GM12878 (cell line): ENCODE data around the gene SCUBE2. TPM values are rescaled to one million over a fixed set of nuclear protein-coding genes. Genes with fewer than 3 reads are reported as not detected.

Source experiments
- ATF7 ChIP-seq: fragments of 450-650 bp; IDR thresholded peaks from 2 replicates; pipeline ENCODE4 v1.6.1; 2016; ENCODE audit warnings: low read depth, mild to moderate bottlenecking
- CREM ChIP-seq: IDR thresholded peaks from 2 replicates; pipeline ENCODE4 v1.6.1; 2014; ENCODE audit warnings: antibody characterized with exemption, low read depth
- FOXM1 ChIP-seq: IDR thresholded peaks from 2 replicates; pipeline ENCODE4 v1.6.1; 2012; ENCODE audit warnings: low read depth, mild to moderate bottlenecking, inconsistent platforms, low read length, moderate library complexity
- MTA2 ChIP-seq: fragments of 450-650 bp; IDR thresholded peaks from 2 replicates; pipeline ENCODE4 v1.6.1; 2016; ENCODE audit warnings: low read depth, mild to moderate bottlenecking, moderate library complexity
- NFXL1 ChIP-seq: fragments of 450-650 bp; IDR thresholded peaks from 2 replicates; pipeline ENCODE4 v1.6.1; 2017; ENCODE audit warnings: antibody characterized with exemption, mild to moderate bottlenecking, borderline replicate concordance
- PAX8 ChIP-seq: fragments of 450-650 bp; IDR thresholded peaks from 2 replicates; pipeline ENCODE4 v1.6.1; 2017; ENCODE audit warnings: mild to moderate bottlenecking, moderate library complexity
- RUNX3 ChIP-seq: IDR thresholded peaks from 2 replicates; pipeline ENCODE4 v1.6.1; 2012; ENCODE audit warnings: low read length, inconsistent platforms
- SP1 ChIP-seq: IDR thresholded peaks from one replicate; pipeline ENCODE4 v1.6.1; 2011; ENCODE audit warnings: low read depth, low read length
- SUPT20H ChIP-seq: IDR thresholded peaks from 2 replicates; pipeline ENCODE4 v1.6.1; 2011; ENCODE audit warnings: low read depth, mild to moderate bottlenecking, low read length, moderate library complexity, borderline replicate concordance; ENCODE audit not compliant: control insufficient read depth
- ZSCAN29 ChIP-seq: fragments of 450-650 bp; IDR thresholded peaks from 2 replicates; pipeline ENCODE4 v1.6.1; 2017; ENCODE audit warnings: mild to moderate bottlenecking, moderate library complexity
- polyA plus RNA-seq, 11 experiments: library from polyadenylated mRNA; depleted of rRNA in 4 of 11; unstranded in 6 of 11; stranded (reverse) in 5 of 11; fragments of >200 nt; fragmentation: Nextera tagmentation in 4 of 11; fragmentation: Illumina TruSeq in 1 of 11; extraction: Ambion mirVana in 4 of 11; extraction: Trizol in 1 of 11; gene quantifications; 1 replicate in 1 of 11; 2 replicates in 10 of 11; pipeline versions ENCODE4 v1.2.1 to v1.2.3, GENCODE V29; 2011 to 2016; ENCODE audit warnings: inconsistent platforms in 2 of 11, missing spikeins in 2 of 11, low read depth in 1 of 11
- total RNA-seq, 4 experiments: library from RNA; depleted of rRNA in 3 of 4; stranded (reverse); fragments of >200 nt in 3 of 4; fragmentation: Illumina TruSeq in 1 of 4; extraction: Trizol in 1 of 4; gene quantifications; 2 replicates each; pipeline versions ENCODE4 v1.2.1 to v1.2.3, GENCODE V29; 2013 to 2021
- TF ChIP-seq, protein P1 (sequence below): IDR thresholded peaks from 2 replicates; pipeline ENCODE4 v1.6.1; 2012; ENCODE audit warnings: low read depth, low read length, improper control_type of control experiment
- TF ChIP-seq, protein P2 (sequence below): fragments of 450-650 bp; IDR thresholded peaks from 2 replicates; pipeline ENCODE4 v1.6.1; 2018; ENCODE audit warnings: borderline replicate concordance, mild to moderate bottlenecking; ENCODE audit not compliant: partially characterized antibody
- TF ChIP-seq, protein P3 (sequence below): IDR thresholded peaks from 2 replicates; pipeline ENCODE4 v1.6.1; 2011; ENCODE audit warnings: low read depth, mild to moderate bottlenecking, low read length, moderate library complexity, borderline replicate concordance; ENCODE audit errors: extremely low read depth
- TF ChIP-seq, protein P4 (sequence below): fragments of 450-650 bp; IDR thresholded peaks from 2 replicates; pipeline ENCODE4 v1.6.1; 2017; ENCODE audit warnings: mild to moderate bottlenecking
- TF ChIP-seq, protein P5 (sequence below): fragments of 450-650 bp; formaldehyde crosslinking; IDR thresholded peaks from 2 replicates; pipeline ENCODE4 v1.5.0; 2022; ENCODE audit warnings: mild to moderate bottlenecking, missing genetic modification characterization
- TF ChIP-seq, protein P6 (sequence below): fragments of 450-650 bp; IDR thresholded peaks from 2 replicates; pipeline ENCODE4 v1.6.1; 2016; ENCODE audit warnings: mild to moderate bottlenecking
- TF ChIP-seq, protein P7 (sequence below): IDR thresholded peaks from 2 replicates; pipeline ENCODE4 v1.6.1; 2011; ENCODE audit warnings: low read depth, low read length, improper control_type of control experiment, borderline replicate concordance

Gene SCUBE2
- total and polyA plus RNA-seq, 10 of the 15 experiments (the other 5 are each of a cell fraction or from before 2014, with no cell fraction given) = 0.12 to 0.56 (median 0.31) TPM; not detected in 2

DNA sequence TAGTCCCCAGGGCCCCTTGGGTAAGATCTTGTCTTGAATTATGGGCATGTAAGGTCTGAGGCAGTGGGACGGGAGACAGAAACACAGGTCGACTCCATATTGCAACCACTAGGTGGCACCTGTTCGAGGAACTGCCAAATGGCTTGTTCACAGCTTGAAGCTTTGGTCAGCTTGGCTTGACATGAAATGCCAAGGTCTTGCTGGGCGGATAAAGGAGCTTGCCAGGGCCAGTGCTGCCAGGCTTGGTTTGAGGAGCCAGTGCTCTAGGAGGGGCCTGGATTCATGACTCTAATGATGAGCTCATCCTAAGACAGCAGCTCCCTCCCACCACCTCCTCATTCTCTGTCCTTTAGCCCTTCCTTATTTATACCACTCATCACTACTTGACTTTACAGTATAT, 75.7 kb downstream of the SCUBE2 start (continued):
- TF ChIP-seq, protein P1, sequence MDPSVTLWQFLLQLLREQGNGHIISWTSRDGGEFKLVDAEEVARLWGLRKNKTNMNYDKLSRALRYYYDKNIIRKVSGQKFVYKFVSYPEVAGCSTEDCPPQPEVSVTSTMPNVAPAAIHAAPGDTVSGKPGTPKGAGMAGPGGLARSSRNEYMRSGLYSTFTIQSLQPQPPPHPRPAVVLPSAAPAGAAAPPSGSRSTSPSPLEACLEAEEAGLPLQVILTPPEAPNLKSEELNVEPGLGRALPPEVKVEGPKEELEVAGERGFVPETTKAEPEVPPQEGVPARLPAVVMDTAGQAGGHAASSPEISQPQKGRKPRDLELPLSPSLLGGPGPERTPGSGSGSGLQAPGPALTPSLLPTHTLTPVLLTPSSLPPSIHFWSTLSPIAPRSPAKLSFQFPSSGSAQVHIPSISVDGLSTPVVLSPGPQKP = no peak
- no peak for TF ChIP-seq CREM
- TF ChIP-seq NFXL1 = no peak
- TF ChIP-seq ATF7 = no peak
- TF ChIP-seq MTA2 = no peak
- TF ChIP-seq, protein P2, sequence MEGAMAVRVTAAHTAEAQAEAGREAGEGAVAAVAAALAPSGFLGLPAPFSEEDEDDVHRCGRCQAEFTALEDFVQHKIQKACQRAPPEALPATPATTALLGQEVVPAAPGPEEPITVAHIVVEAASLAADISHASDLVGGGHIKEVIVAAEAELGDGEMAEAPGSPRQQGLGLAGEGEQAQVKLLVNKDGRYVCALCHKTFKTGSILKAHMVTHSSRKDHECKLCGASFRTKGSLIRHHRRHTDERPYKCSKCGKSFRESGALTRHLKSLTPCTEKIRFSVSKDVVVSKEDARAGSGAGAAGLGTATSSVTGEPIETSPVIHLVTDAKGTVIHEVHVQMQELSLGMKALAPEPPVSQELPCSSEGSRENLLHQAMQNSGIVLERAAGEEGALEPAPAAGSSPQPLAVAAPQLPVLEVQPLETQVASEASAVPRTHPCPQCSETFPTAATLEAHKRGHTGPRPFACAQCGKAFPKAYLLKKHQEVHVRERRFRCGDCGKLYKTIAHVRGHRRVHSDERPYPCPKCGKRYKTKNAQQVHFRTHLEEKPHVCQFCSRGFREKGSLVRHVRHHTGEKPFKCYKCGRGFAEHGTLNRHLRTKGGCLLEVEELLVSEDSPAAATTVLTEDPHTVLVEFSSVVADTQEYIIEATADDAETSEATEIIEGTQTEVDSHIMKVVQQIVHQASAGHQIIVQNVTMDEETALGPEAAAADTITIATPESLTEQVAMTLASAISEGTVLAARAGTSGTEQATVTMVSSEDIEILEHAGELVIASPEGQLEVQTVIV = no peak
- TF ChIP-seq ZSCAN29 = no peak
- TF ChIP-seq RUNX3 = no peak
- TF ChIP-seq PAX8 = no peak
- no peak for TF ChIP-seq FOXM1
- TF ChIP-seq, protein P3, sequence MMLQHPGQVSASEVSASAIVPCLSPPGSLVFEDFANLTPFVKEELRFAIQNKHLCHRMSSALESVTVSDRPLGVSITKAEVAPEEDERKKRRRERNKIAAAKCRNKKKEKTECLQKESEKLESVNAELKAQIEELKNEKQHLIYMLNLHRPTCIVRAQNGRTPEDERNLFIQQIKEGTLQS = no peak
- TF ChIP-seq, protein P4, sequence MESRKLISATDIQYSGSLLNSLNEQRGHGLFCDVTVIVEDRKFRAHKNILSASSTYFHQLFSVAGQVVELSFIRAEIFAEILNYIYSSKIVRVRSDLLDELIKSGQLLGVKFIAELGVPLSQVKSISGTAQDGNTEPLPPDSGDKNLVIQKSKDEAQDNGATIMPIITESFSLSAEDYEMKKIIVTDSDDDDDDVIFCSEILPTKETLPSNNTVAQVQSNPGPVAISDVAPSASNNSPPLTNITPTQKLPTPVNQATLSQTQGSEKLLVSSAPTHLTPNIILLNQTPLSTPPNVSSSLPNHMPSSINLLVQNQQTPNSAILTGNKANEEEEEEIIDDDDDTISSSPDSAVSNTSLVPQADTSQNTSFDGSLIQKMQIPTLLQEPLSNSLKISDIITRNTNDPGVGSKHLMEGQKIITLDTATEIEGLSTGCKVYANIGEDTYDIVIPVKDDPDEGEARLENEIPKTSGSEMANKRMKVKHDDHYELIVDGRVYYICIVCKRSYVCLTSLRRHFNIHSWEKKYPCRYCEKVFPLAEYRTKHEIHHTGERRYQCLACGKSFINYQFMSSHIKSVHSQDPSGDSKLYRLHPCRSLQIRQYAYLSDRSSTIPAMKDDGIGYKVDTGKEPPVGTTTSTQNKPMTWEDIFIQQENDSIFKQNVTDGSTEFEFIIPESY = no peak
- TF ChIP-seq, protein P5, sequence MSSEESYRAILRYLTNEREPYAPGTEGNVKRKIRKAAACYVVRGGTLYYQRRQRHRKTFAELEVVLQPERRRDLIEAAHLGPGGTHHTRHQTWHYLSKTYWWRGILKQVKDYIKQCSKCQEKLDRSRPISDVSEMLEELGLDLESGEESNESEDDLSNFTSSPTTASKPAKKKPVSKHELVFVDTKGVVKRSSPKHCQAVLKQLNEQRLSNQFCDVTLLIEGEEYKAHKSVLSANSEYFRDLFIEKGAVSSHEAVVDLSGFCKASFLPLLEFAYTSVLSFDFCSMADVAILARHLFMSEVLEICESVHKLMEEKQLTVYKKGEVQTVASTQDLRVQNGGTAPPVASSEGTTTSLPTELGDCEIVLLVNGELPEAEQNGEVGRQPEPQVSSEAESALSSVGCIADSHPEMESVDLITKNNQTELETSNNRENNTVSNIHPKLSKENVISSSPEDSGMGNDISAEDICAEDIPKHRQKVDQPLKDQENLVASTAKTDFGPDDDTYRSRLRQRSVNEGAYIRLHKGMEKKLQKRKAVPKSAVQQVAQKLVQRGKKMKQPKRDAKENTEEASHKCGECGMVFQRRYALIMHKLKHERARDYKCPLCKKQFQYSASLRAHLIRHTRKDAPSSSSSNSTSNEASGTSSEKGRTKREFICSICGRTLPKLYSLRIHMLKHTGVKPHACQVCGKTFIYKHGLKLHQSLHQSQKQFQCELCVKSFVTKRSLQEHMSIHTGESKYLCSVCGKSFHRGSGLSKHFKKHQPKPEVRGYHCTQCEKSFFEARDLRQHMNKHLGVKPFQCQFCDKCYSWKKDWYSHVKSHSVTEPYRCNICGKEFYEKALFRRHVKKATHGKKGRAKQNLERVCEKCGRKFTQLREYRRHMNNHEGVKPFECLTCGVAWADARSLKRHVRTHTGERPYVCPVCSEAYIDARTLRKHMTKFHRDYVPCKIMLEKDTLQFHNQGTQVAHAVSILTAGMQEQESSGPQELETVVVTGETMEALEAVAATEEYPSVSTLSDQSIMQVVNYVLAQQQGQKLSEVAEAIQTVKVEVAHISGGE (CRISPR knock-in tag) = no peak
- TF ChIP-seq SUPT20H = no peak
- TF ChIP-seq SP1 = no peak
- TF ChIP-seq, protein P6, sequence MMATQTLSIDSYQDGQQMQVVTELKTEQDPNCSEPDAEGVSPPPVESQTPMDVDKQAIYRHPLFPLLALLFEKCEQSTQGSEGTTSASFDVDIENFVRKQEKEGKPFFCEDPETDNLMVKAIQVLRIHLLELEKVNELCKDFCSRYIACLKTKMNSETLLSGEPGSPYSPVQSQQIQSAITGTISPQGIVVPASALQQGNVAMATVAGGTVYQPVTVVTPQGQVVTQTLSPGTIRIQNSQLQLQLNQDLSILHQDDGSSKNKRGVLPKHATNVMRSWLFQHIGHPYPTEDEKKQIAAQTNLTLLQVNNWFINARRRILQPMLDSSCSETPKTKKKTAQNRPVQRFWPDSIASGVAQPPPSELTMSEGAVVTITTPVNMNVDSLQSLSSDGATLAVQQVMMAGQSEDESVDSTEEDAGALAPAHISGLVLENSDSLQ = no peak
- TF ChIP-seq, protein P7, sequence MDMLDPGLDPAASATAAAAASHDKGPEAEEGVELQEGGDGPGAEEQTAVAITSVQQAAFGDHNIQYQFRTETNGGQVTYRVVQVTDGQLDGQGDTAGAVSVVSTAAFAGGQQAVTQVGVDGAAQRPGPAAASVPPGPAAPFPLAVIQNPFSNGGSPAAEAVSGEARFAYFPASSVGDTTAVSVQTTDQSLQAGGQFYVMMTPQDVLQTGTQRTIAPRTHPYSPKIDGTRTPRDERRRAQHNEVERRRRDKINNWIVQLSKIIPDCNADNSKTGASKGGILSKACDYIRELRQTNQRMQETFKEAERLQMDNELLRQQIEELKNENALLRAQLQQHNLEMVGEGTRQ = no peak
